Calu3 (cell line): Measurements from ENCODE around the gene RPL3. TPM values are rescaled to one million over a fixed set of nuclear protein-coding genes. Genes with fewer than 3 reads are reported as not detected.
"Not testable (repeated sequence)": the region's sequence is repeated elsewhere in the genome, so short reads cannot be mapped to it uniquely, and the experiment has no call there.

ENCODE experiments used
- BruUV-seq: library from RNA; stranded (reverse); fragments of 400-500 nt; replicated peaks from 2 replicates; lab custom pipeline; 2021; lab: Mats Ljungman, UMichigan
- CTCF ChIA-PET: fragments of 300-600 bp; sonication (Branson Sonifier 250); formaldehyde crosslinking; loops from one replicate; lab custom pipeline; 2022; ENCODE audit warnings: antibody characterized with exemption; lab: Charles Lee
- DNase-seq: peaks from one replicate; pipeline ENCODE4 v3.0.0; 2022
- H3K27ac Mint-ChIP-seq: one replicate; pipeline ENCODE4 v1.8.0; 2022; ENCODE audit warnings: mixed read lengths; ENCODE audit not compliant: unreplicated experiment
- H3K27me3 Mint-ChIP-seq: one replicate; pipeline ENCODE4 v1.8.0; 2022; ENCODE audit warnings: mixed read lengths; ENCODE audit not compliant: unreplicated experiment
- H3K36me3 Mint-ChIP-seq: one replicate; pipeline ENCODE4 v1.8.0; 2022; ENCODE audit warnings: mild to moderate bottlenecking, moderate library complexity, mixed read lengths; ENCODE audit not compliant: insufficient read depth, unreplicated experiment
- H3K4me1 Mint-ChIP-seq: one replicate; pipeline ENCODE4 v1.8.0; 2022; ENCODE audit warnings: mild to moderate bottlenecking, low read depth, mixed read lengths; ENCODE audit not compliant: unreplicated experiment
- H3K4me3 Mint-ChIP-seq: one replicate; pipeline ENCODE4 v1.8.0; 2022; ENCODE audit warnings: mild to moderate bottlenecking, low read depth, moderate library complexity, mixed read lengths; ENCODE audit not compliant: unreplicated experiment
- H3K9me3 Mint-ChIP-seq: one replicate; pipeline ENCODE4 v1.8.0; 2022; ENCODE audit warnings: low read depth, mixed read lengths; ENCODE audit not compliant: unreplicated experiment
- intact Hi-C: fragments of 100-400 bp; cut with micrococcal nuclease; formaldehyde crosslinking; loops from one replicate; pipeline ENCODE4 v1.10.0; 2022; ENCODE audit not compliant: unreplicated experiment
- total RNA-seq: library from RNA; stranded (reverse); gene quantifications from 2 replicates; pipeline ENCODE4 v1.2.3, GENCODE V29; 2022
- TF ChIP-seq, protein P1 (sequence below): fragments of 200-600 bp; IDR thresholded peaks from one replicate; pipeline ENCODE4 v1.8.0; 2022; ENCODE audit warnings: antibody characterized with exemption; ENCODE audit not compliant: unreplicated experiment

The RPL3 gene
- total RNA-seq, 1 experiment from 2014 or later: 1,058 TPM

DNA sequence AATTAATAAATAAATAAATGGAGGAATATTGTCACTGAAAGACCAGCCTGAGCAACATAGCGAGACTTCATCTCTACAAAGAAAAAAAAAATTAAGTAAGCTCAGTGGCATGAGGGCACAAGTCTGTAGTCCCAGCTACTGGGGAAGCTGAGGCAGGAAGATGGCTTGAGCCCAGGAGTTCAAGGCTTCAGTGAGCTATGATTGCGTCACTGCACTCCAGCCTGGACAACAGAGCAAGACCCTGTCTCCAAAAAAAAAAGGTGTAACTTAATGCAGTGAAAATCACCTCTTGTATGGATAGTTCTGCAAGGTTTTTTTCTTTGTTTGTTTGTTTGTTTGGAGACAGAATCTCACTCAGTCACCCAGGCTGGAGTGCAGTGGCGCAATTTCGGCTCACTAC, 25.8 kb upstream of the RPL3 start:
- CTCF ChIA-PET: no interaction called here
- Mint-ChIP-seq H3K36me3 (peaks cover 15% of the 10 kb centered on the region), H3K4me3 (no peak overlapping the region), H3K27me3 (no peaks in the 10 kb centered on the region), H3K4me1 (peaks cover 30% of the 10 kb centered on the region), H3K27ac (no peak overlapping the region), H3K9me3 (no peaks in the 10 kb centered on the region)
- no peak for DNase-seq
- intact Hi-C loops: no loop called here
- no TSS peak for BruUV-seq
- TF ChIP-seq, protein P1, sequence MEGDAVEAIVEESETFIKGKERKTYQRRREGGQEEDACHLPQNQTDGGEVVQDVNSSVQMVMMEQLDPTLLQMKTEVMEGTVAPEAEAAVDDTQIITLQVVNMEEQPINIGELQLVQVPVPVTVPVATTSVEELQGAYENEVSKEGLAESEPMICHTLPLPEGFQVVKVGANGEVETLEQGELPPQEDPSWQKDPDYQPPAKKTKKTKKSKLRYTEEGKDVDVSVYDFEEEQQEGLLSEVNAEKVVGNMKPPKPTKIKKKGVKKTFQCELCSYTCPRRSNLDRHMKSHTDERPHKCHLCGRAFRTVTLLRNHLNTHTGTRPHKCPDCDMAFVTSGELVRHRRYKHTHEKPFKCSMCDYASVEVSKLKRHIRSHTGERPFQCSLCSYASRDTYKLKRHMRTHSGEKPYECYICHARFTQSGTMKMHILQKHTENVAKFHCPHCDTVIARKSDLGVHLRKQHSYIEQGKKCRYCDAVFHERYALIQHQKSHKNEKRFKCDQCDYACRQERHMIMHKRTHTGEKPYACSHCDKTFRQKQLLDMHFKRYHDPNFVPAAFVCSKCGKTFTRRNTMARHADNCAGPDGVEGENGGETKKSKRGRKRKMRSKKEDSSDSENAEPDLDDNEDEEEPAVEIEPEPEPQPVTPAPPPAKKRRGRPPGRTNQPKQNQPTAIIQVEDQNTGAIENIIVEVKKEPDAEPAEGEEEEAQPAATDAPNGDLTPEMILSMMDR: no peak

DNA sequence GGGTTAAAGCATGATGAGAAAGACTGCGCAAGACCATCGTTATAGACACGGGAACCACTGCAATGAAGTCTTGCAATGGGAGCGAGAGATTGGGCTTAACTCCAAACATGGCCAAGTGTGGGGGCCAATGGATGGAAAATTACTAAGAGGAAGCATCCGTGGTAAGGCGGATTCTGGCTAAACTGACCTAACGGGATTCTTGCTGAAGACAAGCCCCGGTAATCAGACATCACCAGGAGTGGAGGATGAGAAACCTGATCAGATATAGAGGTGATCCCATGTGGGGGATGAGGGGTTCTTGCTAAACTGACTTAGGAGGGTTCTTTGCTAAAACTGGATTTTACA, 24.6 kb upstream of the RPL3 start:
- CTCF ChIA-PET: interaction anchor here (0.6 to 1.6 kb wide), 8 partner anchors 11 to 185 kb away, joined by 3 to 8 read pairs (median 4); partner anchors contain the start of genes RPL3 and TAB1
- Mint-ChIP-seq H3K4me1 (peaks cover 32% of the 10 kb centered on the region), H3K27me3 (no peaks in the 10 kb centered on the region), H3K4me3 (no peak overlapping the region), H3K27ac (no peak overlapping the region), H3K9me3 (no peaks in the 10 kb centered on the region), H3K36me3 (peaks cover 7% of the 10 kb centered on the region)
- TF ChIP-seq, protein P1: no peak
- intact Hi-C loops: no loop called here
- DNase-seq: no peak
- BruUV-seq: no TSS peak

DNA sequence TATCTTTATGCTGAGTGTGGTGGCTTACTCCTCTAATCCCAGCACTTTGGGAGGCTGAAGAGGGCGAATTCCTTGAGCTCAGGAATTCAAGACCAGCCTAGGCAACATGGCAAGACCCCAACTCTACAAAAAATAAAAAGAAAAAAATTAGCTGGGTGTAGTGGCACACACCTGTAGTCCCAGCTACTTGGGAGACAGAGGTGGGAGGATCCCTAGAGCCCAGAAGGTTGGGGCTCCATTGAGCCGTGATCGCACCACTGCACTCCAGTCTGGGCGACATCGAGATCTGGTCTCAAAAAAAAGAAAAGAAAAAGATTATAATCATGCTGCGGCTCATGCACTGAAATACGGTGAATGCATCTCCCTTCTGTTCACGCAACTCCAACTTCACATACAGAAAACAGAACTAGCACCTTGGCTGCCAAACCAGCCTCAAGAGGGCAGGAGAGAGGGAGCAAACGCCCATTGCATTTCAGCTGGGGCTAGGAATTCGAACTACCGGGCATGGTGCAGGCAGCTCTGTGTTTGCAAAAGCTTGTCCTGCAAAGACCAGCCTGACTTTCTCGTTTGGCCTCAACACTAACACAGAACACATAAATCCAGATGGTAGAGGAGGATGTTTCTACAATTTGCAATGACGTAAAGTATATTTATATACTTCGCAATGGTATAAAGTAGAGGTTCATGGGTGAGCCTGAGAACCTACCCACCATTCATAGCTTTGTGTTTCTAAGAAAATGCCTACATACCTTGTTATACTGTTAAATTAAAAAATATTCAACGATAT, 24.0 kb upstream of the RPL3 start:
- TF ChIP-seq, protein P1: peak; percentile 74
- Mint-ChIP-seq H3K36me3 (peaks cover 4% of the 10 kb centered on the region), H3K27ac (no peak overlapping the region), H3K4me1 (peaks cover 32% of the 10 kb centered on the region), H3K9me3 (no peaks in the 10 kb centered on the region), H3K27me3 (no peaks in the 10 kb centered on the region), H3K4me3 (no peak overlapping the region)
- CTCF ChIA-PET: interaction anchor here (0.6 to 1.6 kb wide), 9 partner anchors 9 to 186 kb away, joined by 3 to 8 read pairs (median 4); partner anchors contain the start of genes RPL3 and TAB1
- intact Hi-C loops: no loop called here
- BruUV-seq: no TSS peak
- DNase-seq: peak; percentile 71

DNA sequence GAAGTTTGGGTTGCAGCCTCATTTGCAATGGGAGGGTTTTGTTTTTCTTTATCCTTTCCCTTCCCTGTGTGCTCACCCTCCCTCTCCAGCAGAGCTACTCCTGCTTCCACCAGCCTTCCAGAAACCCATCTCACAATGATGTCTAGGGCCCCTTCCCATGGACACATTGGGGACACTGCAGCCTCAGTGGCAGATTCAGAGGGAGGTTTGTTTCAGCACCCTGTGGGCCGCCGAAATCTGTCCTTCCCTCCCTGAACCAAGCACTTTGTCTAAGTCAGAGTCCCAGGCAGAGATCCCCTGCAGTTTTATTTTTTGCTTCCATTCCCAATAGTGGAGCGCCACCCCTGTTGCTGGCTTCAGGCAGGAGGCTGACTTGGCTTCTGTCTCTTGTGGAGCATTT, 21.8 kb upstream of the RPL3 start:
- TF ChIP-seq, protein P1: no peak
- H3K27me3 Mint-ChIP-seq: no peaks in the 10 kb centered on the region
- intact Hi-C loops: no loop called here
- peak overlapping the region; percentile 62 for H3K27ac Mint-ChIP-seq
- peaks cover 4% of the 10 kb centered on the region for H3K36me3 Mint-ChIP-seq
- no peak for DNase-seq
- peaks cover 32% of the 10 kb centered on the region for H3K4me1 Mint-ChIP-seq
- H3K4me3 Mint-ChIP-seq: no peak overlapping the region
- H3K9me3 Mint-ChIP-seq: no peaks in the 10 kb centered on the region
- BruUV-seq: no TSS peak
- CTCF ChIA-PET: no interaction called here

DNA sequence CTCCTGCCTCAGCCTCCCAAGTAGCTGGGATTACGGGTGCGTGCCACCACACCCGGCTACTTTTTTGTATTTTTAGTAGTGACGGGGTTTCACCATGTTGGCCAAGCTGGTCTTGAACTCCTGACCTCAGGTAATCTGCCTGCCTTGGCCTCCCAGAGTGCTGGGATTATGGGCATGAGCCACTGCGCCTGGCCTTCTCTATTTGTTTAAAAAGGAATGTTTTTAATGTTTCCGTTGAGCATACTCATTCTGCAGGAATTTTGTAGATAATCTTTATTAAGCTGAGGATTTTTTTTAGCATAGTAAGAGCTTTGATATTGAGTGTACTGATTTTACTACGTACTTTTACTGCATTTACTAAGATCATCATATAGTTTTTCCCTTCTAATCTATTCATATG, 20.4 kb upstream of the RPL3 start:
- intact Hi-C loops, H3K27me3 Mint-ChIP-seq, BruUV-seq, H3K9me3 Mint-ChIP-seq, H3K4me3 Mint-ChIP-seq, DNase-seq, H3K27ac Mint-ChIP-seq, H3K36me3 Mint-ChIP-seq: not testable (repeated sequence)
- CTCF ChIA-PET: interaction anchor here (1.3 kb wide), 1 partner anchor 189 kb away, joined by 3 read pairs; no protein-coding TSS in a partner anchor
- H3K4me1 Mint-ChIP-seq: peaks cover 31% of the 10 kb centered on the region
